ACC112 (cell line): ENCODE results near the gene DNAJC4.
A peak's percentile ranks its signal among the peaks of the same experiment; 100 is the strongest.

Experiments used
- H2AFZ ChIP-seq: fragments of 200-600 bp; sonication (generic); one replicate; pipeline ENCODE4 v1.6.0; 2017; ENCODE audit warnings: antibody characterized with exemption, low read length; ENCODE audit not compliant: unreplicated experiment
- H3K27ac ChIP-seq: fragments of 200-600 bp; sonication (generic); 2 replicates; pipeline ENCODE4 v1.5.1; 2014; ENCODE audit warnings: low read depth, mild to moderate bottlenecking, antibody characterized with exemption, low read length, moderate library complexity
- H3K27me3 ChIP-seq: fragments of 200-600 bp; sonication (generic); 2 replicates; pipeline ENCODE4 v1.6.1; 2014; ENCODE audit warnings: mild to moderate bottlenecking, antibody characterized with exemption, low read length, moderate library complexity, mixed read lengths; ENCODE audit not compliant: insufficient read depth
- H3K36me3 ChIP-seq: fragments of 200-600 bp; sonication (generic); 2 replicates; pipeline ENCODE4 v1.6.1; 2016; ENCODE audit warnings: mild to moderate bottlenecking, antibody characterized with exemption, low read length, moderate library complexity, mixed read lengths; ENCODE audit not compliant: insufficient read depth
- H3K4me1 ChIP-seq: fragments of 200-600 bp; sonication (generic); one replicate; pipeline ENCODE4 v1.6.1; 2016; ENCODE audit warnings: low read length, mixed read lengths; ENCODE audit not compliant: insufficient read depth, unreplicated experiment, control insufficient read depth
- H3K4me3 ChIP-seq: fragments of 200-600 bp; sonication (generic); 2 replicates; pipeline ENCODE4 v1.5.1; 2014; ENCODE audit warnings: mild to moderate bottlenecking, low read depth, low read length
- H3K79me2 ChIP-seq: fragments of 200-600 bp; sonication (generic); one replicate; pipeline ENCODE4 v1.6.0; 2016; ENCODE audit warnings: low read length; ENCODE audit not compliant: control insufficient read depth, unreplicated experiment, insufficient read depth

Gene DNAJC4

GRCh38 chr11:64261556-64262080 is 31.3 kb downstream of the DNAJC4 start:
- H3K36me3 ChIP-seq = peaks cover 19% of the 10 kb centered on the region
- peaks cover 12% of the 10 kb centered on the region for H3K4me1 ChIP-seq
- H3K27ac ChIP-seq = no peak overlapping the region
- no peak overlapping the region for H3K4me3 ChIP-seq
- H3K27me3 ChIP-seq = no peaks in the 10 kb centered on the region
- H3K79me2 ChIP-seq = no peaks in the 10 kb centered on the region
- H2AFZ ChIP-seq = no peak overlapping the region

- Histone ChIP-seq H3K4me1 (peaks cover 12% of the 10 kb centered on the region), H3K4me3 (no peak overlapping the region), H3K79me2 (no peaks in the 10 kb centered on the region), H3K27ac (no peak overlapping the region), H2AFZ (no peak overlapping the region), H3K36me3 (peaks cover 18% of the 10 kb centered on the region), H3K27me3 (no peaks in the 10 kb centered on the region)
Measured at GRCh38 chr11:64262271-64263002, 32.1 kb downstream of the DNAJC4 start.

DNA sequence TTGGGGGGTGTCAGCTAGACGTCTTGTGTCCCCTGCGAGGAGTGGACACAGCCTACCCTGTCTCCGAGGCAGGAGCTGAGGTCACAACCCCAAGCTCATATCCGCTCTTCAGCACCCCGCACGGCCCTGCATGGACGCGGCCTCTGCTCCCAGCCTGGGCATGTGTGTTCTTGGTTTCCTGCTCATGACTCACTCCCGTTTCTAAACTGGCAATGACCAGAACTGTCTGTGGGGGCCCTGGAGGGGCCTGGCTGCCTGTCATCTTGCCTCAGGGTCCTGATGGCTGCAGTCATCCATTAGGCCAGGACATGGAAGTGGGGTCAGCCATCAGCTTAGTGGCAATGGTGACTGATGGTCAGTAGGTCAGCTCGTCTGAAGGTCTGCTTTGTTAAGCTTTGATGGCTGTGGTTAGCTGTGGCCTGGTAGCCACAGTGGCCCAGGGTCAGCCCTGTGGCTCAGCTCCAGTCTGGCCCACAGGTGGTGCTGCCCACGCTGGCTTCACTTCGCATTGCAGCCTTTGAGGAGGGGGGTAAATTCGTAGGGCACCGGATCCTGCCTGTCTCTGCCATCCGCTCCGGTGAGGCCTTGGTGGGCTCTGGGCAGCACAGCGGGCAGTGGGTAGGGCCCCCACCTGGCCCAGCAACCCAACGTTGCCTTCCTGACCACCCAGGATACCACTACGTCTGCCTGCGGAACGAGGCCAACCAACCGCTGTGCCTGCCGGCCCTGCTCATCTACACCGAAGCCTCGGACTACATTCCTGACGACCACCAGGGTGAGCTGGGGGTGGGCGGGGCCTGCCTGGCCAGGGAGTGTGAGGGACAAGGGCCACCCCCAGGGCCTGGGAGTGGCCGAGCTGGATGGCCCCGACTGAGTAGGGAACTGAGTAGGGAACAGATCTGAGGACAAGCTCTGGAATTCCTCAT is 32.9 kb downstream of the DNAJC4 start:
- no peak overlapping the region for H3K4me3 ChIP-seq
- H3K27ac ChIP-seq = no peak overlapping the region
- H2AFZ ChIP-seq = no peak overlapping the region
- peaks cover 19% of the 10 kb centered on the region for H3K4me1 ChIP-seq
- H3K79me2 ChIP-seq = no peaks in the 10 kb centered on the region
- no peaks in the 10 kb centered on the region for H3K27me3 ChIP-seq
- peaks cover 18% of the 10 kb centered on the region for H3K36me3 ChIP-seq

DNA sequence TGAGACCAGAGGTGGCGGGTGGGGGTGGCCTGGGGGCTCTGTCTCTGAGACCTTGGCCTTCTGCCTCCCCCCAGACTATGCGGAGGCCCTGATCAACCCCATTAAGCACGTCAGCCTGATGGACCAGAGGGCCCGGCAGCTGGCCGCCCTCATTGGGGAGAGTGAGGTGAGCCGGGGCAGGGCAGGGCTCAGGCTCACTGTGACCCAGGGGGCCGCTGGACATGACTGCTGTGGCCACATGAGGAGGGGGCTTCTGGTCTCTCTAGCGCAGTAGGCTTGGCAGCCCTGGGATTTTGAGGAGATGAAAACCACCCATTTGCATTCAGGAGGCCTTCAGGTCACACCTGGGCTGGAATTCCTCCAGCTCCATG is 33.6 kb downstream of the DNAJC4 start:
- H3K79me2 ChIP-seq = no peaks in the 10 kb centered on the region
- H3K27me3 ChIP-seq = no peaks in the 10 kb centered on the region
- no peak overlapping the region for H2AFZ ChIP-seq
- peaks cover 26% of the 10 kb centered on the region for H3K4me1 ChIP-seq
- peaks cover 18% of the 10 kb centered on the region for H3K36me3 ChIP-seq
- H3K27ac ChIP-seq = no peak overlapping the region
- no peak overlapping the region for H3K4me3 ChIP-seq

GRCh38 chr11:64264371-64264852 is 34.1 kb downstream of the DNAJC4 start:
- Histone ChIP-seq H3K4me3 (no peak overlapping the region), H3K79me2 (no peaks in the 10 kb centered on the region), H3K27ac (no peak overlapping the region), H2AFZ (no peak overlapping the region), H3K36me3 (peaks cover 16% of the 10 kb centered on the region), H3K27me3 (no peaks in the 10 kb centered on the region), H3K4me1 (peaks cover 29% of the 10 kb centered on the region)

- H3K27ac ChIP-seq = no peak overlapping the region
- H3K4me1 ChIP-seq = peaks cover 29% of the 10 kb centered on the region
- no peak overlapping the region for H3K4me3 ChIP-seq
- H3K36me3 ChIP-seq = peaks cover 8% of the 10 kb centered on the region; the same call in 1 of the 2 replicates
- no peaks in the 10 kb centered on the region for H3K27me3 ChIP-seq
- H3K79me2 ChIP-seq = no peaks in the 10 kb centered on the region
- H2AFZ ChIP-seq = no peak overlapping the region
Measured at GRCh38 chr11:64265176-64266160, 35.1 kb downstream of the DNAJC4 start.

GRCh38 chr11:64266339-64266738 is 36.0 kb downstream of the DNAJC4 start:
- no peak overlapping the region for H3K27ac ChIP-seq
- peaks cover 8% of the 10 kb centered on the region; the same call in 1 of the 2 replicates for H3K36me3 ChIP-seq
- no peaks in the 10 kb centered on the region for H3K79me2 ChIP-seq
- peaks cover 29% of the 10 kb centered on the region for H3K4me1 ChIP-seq
- no peaks in the 10 kb centered on the region for H3K27me3 ChIP-seq
- H2AFZ ChIP-seq = no peak overlapping the region
- no peak overlapping the region for H3K4me3 ChIP-seq

- Histone ChIP-seq H3K79me2 (peaks cover 4% of the 10 kb centered on the region), H3K4me1 (peaks cover 33% of the 10 kb centered on the region), H3K27ac (no peak overlapping the region), H3K27me3 (no peaks in the 10 kb centered on the region), H3K4me3 (no peak overlapping the region), H2AFZ (no peak overlapping the region), H3K36me3 (no peaks in the 10 kb centered on the region; the same call in 1 of the 2 replicates)
Measured at GRCh38 chr11:64267207-64267945, 37.0 kb downstream of the DNAJC4 start.

GRCh38 chr11:64268025-64268892 is 37.9 kb downstream of the DNAJC4 start:
- no peaks in the 10 kb centered on the region for H3K36me3 ChIP-seq
- H3K27ac ChIP-seq = peak overlapping the region; percentile 91
- peak overlapping the region; percentile 86 for H3K4me3 ChIP-seq
- no peaks in the 10 kb centered on the region for H3K27me3 ChIP-seq
- H3K79me2 ChIP-seq = peaks cover 6% of the 10 kb centered on the region
- no peak overlapping the region for H2AFZ ChIP-seq
- H3K4me1 ChIP-seq = peaks cover 26% of the 10 kb centered on the region
